Neutrophil (primary cell): ENCODE data around the gene NR1I3.

Experiments used
- H3K27ac ChIP-seq: fragments of 200-600 bp; sonication (generic); 2 replicates; pipeline ENCODE4 v1.5.1; 2016; ENCODE audit warnings: mild to moderate bottlenecking, moderate library complexity
- H3K27me3 ChIP-seq: fragments of 200-600 bp; sonication (generic); 2 replicates; pipeline ENCODE4 v1.6.0; 2016; ENCODE audit warnings: mild to moderate bottlenecking
- H3K36me3 ChIP-seq: fragments of 200-600 bp; sonication (generic); 2 replicates; pipeline ENCODE4 v1.5.1; 2017
- H3K4me1 ChIP-seq, 2 experiments: fragments of 200-600 bp in 1 of 2; sonication (generic) in 1 of 2; 1 replicate in 1 of 2; 2 replicates in 1 of 2; pipeline versions ENCODE4 v1.5.1 to v1.6.1; 2013 to 2016; ENCODE audit warnings: low read depth in 1 of 2, low read length in 1 of 2, mild to moderate bottlenecking in 1 of 2, moderate library complexity in 1 of 2; ENCODE audit not compliant: control insufficient read depth in 1 of 2, insufficient read depth in 1 of 2
- H3K4me3 ChIP-seq, 2 experiments: fragments of 200-600 bp in 1 of 2; sonication (generic) in 1 of 2; 1 replicate in 1 of 2; 2 replicates in 1 of 2; pipeline ENCODE4 v1.5.1; 2013 to 2016; ENCODE audit warnings: low read depth in 1 of 2, low read length in 1 of 2, mild to moderate bottlenecking in 1 of 2, moderate library complexity in 1 of 2
- H3K9me3 ChIP-seq: fragments of 200-600 bp; sonication (generic); 2 replicates; pipeline ENCODE4 v1.5.1; 2016
- TF ChIP-seq, protein P1 (sequence below): fragments of 200-600 bp; sonication (generic); IDR thresholded peaks from 2 replicates; pipeline ENCODE4 v1.5.1; 2016; ENCODE audit warnings: antibody characterized with exemption

NR1I3 gene

DNA sequence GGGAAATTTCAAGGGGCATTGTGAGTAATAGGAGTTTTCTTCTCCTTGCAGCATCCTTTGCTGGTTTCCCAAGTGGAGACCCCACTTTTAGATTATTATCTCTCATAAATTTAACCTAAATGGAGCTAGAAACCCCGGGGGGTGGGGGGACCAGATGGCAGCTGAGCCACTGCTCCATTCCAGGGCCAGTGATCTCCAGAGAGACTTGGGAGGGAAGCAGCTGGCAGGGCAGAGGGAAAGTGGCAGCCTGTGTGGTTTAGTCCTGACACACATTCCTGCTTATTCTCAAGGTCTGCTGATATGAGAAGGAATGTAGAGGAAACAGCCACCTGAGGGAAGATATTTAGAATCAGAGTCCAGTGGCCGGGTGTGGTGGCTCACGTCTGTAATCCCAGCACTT, 36.9 kb upstream of the NR1I3 start:
- Histone ChIP-seq H3K4me3 (no peak overlapping the region), H3K27me3 (peaks cover 30% of the 10 kb centered on the region), H3K36me3 (no peaks in the 10 kb centered on the region), H3K27ac (no peak overlapping the region), H3K4me1 (no peaks in the 10 kb centered on the region), H3K9me3 (no peaks in the 10 kb centered on the region)
- TF ChIP-seq, protein P1, sequence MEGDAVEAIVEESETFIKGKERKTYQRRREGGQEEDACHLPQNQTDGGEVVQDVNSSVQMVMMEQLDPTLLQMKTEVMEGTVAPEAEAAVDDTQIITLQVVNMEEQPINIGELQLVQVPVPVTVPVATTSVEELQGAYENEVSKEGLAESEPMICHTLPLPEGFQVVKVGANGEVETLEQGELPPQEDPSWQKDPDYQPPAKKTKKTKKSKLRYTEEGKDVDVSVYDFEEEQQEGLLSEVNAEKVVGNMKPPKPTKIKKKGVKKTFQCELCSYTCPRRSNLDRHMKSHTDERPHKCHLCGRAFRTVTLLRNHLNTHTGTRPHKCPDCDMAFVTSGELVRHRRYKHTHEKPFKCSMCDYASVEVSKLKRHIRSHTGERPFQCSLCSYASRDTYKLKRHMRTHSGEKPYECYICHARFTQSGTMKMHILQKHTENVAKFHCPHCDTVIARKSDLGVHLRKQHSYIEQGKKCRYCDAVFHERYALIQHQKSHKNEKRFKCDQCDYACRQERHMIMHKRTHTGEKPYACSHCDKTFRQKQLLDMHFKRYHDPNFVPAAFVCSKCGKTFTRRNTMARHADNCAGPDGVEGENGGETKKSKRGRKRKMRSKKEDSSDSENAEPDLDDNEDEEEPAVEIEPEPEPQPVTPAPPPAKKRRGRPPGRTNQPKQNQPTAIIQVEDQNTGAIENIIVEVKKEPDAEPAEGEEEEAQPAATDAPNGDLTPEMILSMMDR: no peak

DNA sequence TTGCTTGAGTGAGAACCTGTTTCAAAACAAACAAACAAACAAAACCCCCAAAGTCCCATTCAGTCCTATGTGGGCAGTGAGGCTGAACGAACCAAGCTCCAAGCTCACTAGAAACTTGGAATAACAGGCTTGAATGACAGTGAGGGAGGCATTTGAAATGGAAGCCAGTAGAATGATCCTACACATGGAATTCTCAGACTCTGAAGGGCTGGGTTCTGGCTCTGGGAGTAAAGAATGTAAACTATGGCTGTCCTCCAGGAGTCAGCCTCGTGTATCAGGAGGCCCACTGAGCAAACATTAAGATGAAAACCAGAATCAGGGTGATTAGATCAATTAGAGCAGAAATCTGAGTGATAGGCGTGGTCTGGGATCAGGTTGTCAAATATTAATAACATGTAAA, 35.4 kb upstream of the NR1I3 start:
- H3K4me3 ChIP-seq: no peak overlapping the region
- TF ChIP-seq, protein P1: no peak
- no peak overlapping the region for H3K27ac ChIP-seq
- peaks cover 30% of the 10 kb centered on the region for H3K27me3 ChIP-seq
- H3K36me3 ChIP-seq: no peaks in the 10 kb centered on the region
- no peaks in the 10 kb centered on the region for H3K9me3 ChIP-seq
- H3K4me1 ChIP-seq: no peaks in the 10 kb centered on the region

DNA sequence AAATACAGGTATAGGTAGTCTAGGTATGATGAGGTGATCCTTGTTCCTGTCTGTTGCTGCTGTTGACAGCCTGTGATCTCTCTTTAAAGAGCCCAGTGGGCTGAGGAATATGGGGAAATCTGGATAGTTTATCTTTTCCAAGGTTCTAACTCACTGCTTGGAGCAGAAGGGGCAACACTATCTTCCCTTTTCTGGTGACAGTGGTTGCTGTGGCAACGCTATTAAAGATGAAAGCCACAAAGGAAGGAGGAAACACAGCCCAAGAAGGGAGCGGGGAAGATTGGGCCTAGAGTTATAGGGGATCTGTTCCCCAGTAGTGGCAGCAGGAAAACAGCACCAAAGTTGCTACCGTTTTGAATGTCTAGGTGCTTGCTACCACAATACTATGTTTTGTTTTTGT, 29.3 kb upstream of the NR1I3 start:
- Histone ChIP-seq H3K27ac (no peak overlapping the region), H3K9me3 (no peaks in the 10 kb centered on the region)

DNA sequence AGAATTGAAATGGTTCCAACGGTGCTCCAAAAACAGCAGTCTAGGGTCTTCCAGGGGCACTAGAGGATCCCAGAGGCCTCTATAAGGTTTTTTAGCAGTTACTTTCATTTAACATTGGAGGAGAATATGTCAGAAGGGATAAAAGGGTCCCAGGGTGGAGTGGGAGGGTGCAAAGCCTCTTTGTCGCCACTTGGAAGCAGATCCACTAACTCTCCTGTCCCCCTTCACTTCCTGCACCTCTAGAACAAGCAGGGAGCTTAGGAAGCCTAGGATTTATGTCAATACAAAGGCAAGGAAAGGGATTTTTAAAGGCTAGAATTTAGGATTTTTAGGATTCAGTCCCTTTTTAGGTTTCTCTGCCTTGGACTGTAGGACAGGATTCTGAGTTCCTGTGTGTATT, 28.8 kb upstream of the NR1I3 start:
- H3K36me3 ChIP-seq: no peaks in the 10 kb centered on the region
- no peak overlapping the region for H3K27ac ChIP-seq
- no peaks in the 10 kb centered on the region for H3K4me1 ChIP-seq

More for the DNA sequence above, 29.3 kb upstream of the NR1I3 start:
- Histone ChIP-seq H3K27me3 (peaks cover 10% of the 10 kb centered on the region), H3K36me3 (no peaks in the 10 kb centered on the region), H3K4me1 (no peaks in the 10 kb centered on the region), H3K4me3 (no peak overlapping the region)
- TF ChIP-seq, protein P1: no peak

DNA sequence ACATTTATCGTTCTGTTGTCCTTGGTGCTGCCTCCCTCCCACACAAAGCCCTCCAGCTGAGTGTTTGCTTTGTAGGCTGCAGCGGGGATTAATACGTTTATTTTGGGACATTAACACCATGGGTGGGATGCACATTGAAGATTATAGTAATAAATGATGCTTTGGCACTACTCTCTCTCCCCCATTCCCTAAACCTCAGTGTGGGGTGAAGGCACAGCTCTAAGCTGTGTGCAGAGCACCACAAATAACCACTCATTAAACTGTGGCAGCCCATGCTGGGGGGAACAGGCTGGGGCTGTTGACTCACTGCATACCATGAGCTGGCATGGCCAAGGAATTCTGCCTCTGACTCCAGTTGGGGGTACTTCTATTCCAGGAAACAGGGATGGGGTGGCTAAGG, 28.2 kb upstream of the NR1I3 start:
- Histone ChIP-seq H3K36me3 (no peaks in the 10 kb centered on the region), H3K9me3 (no peaks in the 10 kb centered on the region), H3K27ac (no peak overlapping the region), H3K4me3 (no peak overlapping the region), H3K4me1 (no peaks in the 10 kb centered on the region), H3K27me3 (peaks cover 19% of the 10 kb centered on the region)
- TF ChIP-seq, protein P1: no peak

More for the DNA sequence above, 28.8 kb upstream of the NR1I3 start:
- no peak overlapping the region for H3K4me3 ChIP-seq
- H3K9me3 ChIP-seq: no peaks in the 10 kb centered on the region
- TF ChIP-seq, protein P1: no peak
- peaks cover 13% of the 10 kb centered on the region for H3K27me3 ChIP-seq

DNA sequence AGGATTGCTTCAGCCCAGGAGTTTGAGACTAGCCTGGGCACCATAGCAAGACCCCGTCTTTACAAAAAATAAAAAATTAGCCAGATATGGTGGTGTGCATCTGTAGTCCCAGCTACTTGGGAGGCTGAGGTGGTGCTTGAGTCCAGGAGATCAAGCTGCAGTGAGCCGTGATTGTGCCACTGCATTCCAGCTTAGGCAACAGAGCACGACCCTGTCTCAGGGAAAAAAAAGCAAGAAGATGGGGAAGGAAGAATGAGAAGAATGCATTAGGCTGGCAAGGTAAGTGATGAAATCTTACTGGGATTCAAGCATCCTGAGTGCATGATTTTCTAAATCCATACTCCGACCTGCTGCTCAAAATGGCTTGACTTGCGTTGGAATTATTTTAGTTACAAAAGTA, 27.3 kb upstream of the NR1I3 start:
- Histone ChIP-seq H3K27me3 (peaks cover 28% of the 10 kb centered on the region), H3K27ac (no peak overlapping the region), H3K9me3 (no peaks in the 10 kb centered on the region), H3K36me3 (no peaks in the 10 kb centered on the region), H3K4me1 (no peaks in the 10 kb centered on the region), H3K4me3 (no peak overlapping the region)
- TF ChIP-seq, protein P1: no peak
